Measurements from ENCODE around the gene TMOD2. TPM values are rescaled to one million over a fixed set of nuclear protein-coding genes. Genes with fewer than 3 reads are reported as not detected.

TMOD2 gene
- total and polyA plus RNA-seq, 7 experiments from 2014 or later = 1.4 to 17.1 (median 10.7) TPM

GRCh38 chr15:51838270-51838669 is 86.9 kb downstream of the TMOD2 start:
- H3K9me3 ChIP-seq (ENCODE audit: control insufficient read depth in 2 of 3, low read length in 3 of 3) = no peaks in the 10 kb centered on the region
- H3K4me3 ChIP-seq (ENCODE audit: low read length) = no peak overlapping the region
- ChIA-PET POLR2A (interaction anchor here (0.7 to 0.8 kb wide), 2 partner anchors 14 to 133 kb away, joined by 3 to 4 read pairs; partner anchors contain the start of gene LEO1), CTCF (interaction anchor here (0.9 kb wide), 1 partner anchor 16 kb away, joined by 3 read pairs; no protein-coding TSS in a partner anchor)
- Mint-ChIP-seq H3K36me3 (peaks cover 0 to 3% (median 0%) of the 10 kb centered on the region in 5 donors), H3K4me1 (peaks cover 67 to 100% (median 88%) of the 10 kb centered on the region in 7 donors), H3K27me3 (no peaks in the 10 kb centered on the region), H3K9me3 (no peaks in the 10 kb centered on the region), H3K4me3 (peak overlapping the region; percentile 12 to 76 (median 68)), H3K27ac (peak overlapping the region in 6 of 9 donors; percentile 8 to 53 (median 17))
- intact Hi-C loops (cut with micrococcal nuclease) = loop anchor here in 1 of 2 donors (1.0 kb wide), 1 partner anchor 9 kb away; the partner anchor contains the start of gene TMOD3
- no peaks in the 10 kb centered on the region for H3K27me3 ChIP-seq (ENCODE audit: control insufficient read depth in 2 of 2, insufficient read depth in 2 of 2, low read length in 2 of 2)
- H3K4me1 ChIP-seq (ENCODE audit: control insufficient read depth in 2 of 2, insufficient read depth in 2 of 2, low read length in 2 of 2) = peaks cover 22 to 40% of the 10 kb centered on the region in 2 donors
- ATAC-seq = no peak
- H3K27ac ChIP-seq (ENCODE audit: low read depth, low read length) = no peak overlapping the region
- H3K36me3 ChIP-seq (ENCODE audit: control insufficient read depth in 2 of 3, insufficient read depth in 3 of 3, low read length in 3 of 3) = no peaks in the 10 kb centered on the region
- no peak for DNase-seq

GRCh38 chr15:51840692-51841091 is 89.3 kb downstream of the TMOD2 start:
- ChIA-PET CTCF (no interaction called here), POLR2A (interaction anchor here (0.6 kb wide), 1 partner anchor 1071 kb away, joined by 3 read pairs; no protein-coding TSS in a partner anchor)
- DNase-seq (no peak), ATAC-seq (no peak)
- Mint-ChIP-seq H3K27me3 (no peaks in the 10 kb centered on the region), H3K36me3 (peaks cover 0 to under 1% (median 0%) of the 10 kb centered on the region in 5 donors), H3K4me1 (peaks cover 58 to 98% (median 81%) of the 10 kb centered on the region in 7 donors), H3K27ac (no peak overlapping the region), H3K9me3 (no peaks in the 10 kb centered on the region), H3K4me3 (peak overlapping the region in 3 of 10 donors; percentile 7 to 68 (median 14))
- Histone ChIP-seq H3K36me3 (ENCODE audit: control insufficient read depth in 2 of 3, insufficient read depth in 3 of 3, low read length in 3 of 3) (no peaks in the 10 kb centered on the region), H3K27me3 (ENCODE audit: control insufficient read depth in 2 of 2, insufficient read depth in 2 of 2, low read length in 2 of 2) (no peaks in the 10 kb centered on the region), H3K9me3 (ENCODE audit: control insufficient read depth in 2 of 3, low read length in 3 of 3) (no peaks in the 10 kb centered on the region), H3K27ac (ENCODE audit: low read depth, low read length) (no peak overlapping the region), H3K4me1 (ENCODE audit: control insufficient read depth in 2 of 2, insufficient read depth in 2 of 2, low read length in 2 of 2) (peaks cover 20 to 49% of the 10 kb centered on the region in 2 donors), H3K4me3 (ENCODE audit: low read length) (no peak overlapping the region)
- intact Hi-C loops (cut with micrococcal nuclease) = no loop called here

GRCh38 chr15:51841406-51842040 is 90.1 kb downstream of the TMOD2 start:
- no peak overlapping the region for H3K27ac ChIP-seq (ENCODE audit: low read depth, low read length)
- intact Hi-C loops (cut with micrococcal nuclease) = no loop called here

GRCh38 chr15:51842265-51842664 is 90.9 kb downstream of the TMOD2 start:
- intact Hi-C loops (cut with micrococcal nuclease) = no loop called here
- Mint-ChIP-seq H3K4me3 (peak overlapping the region in 8 of 10 donors; percentile 18 to 68 (median 42)), H3K4me1 (peaks cover 59 to 98% (median 83%) of the 10 kb centered on the region in 7 donors), H3K36me3 (no peaks in the 10 kb centered on the region), H3K27me3 (no peaks in the 10 kb centered on the region), H3K9me3 (no peaks in the 10 kb centered on the region), H3K27ac (peak overlapping the region in 2 of 9 donors; percentile 42 to 57)
- Histone ChIP-seq H3K27ac (ENCODE audit: low read depth, low read length) (no peak overlapping the region), H3K27me3 (ENCODE audit: control insufficient read depth in 2 of 2, insufficient read depth in 2 of 2, low read length in 2 of 2) (no peaks in the 10 kb centered on the region), H3K4me3 (ENCODE audit: low read length) (no peak overlapping the region), H3K9me3 (ENCODE audit: control insufficient read depth in 2 of 3, low read length in 3 of 3) (no peaks in the 10 kb centered on the region), H3K4me1 (ENCODE audit: control insufficient read depth in 2 of 2, insufficient read depth in 2 of 2, low read length in 2 of 2) (peaks cover 28 to 60% of the 10 kb centered on the region in 2 donors), H3K36me3 (ENCODE audit: control insufficient read depth in 2 of 3, insufficient read depth in 3 of 3, low read length in 3 of 3) (no peaks in the 10 kb centered on the region)
- ATAC-seq = no peak
- ChIA-PET POLR2A (interaction anchor here (1.0 kb wide), 1 partner anchor 13 kb away, joined by 3 read pairs; the partner anchor contains the start of gene TMOD3), CTCF (no interaction called here)
- no peak for DNase-seq

More at GRCh38 chr15:51841406-51842040, 90.1 kb downstream of the TMOD2 start:
- ChIA-PET CTCF (no interaction called here), POLR2A (interaction anchor here (0.6 to 1.0 kb wide), 2 partner anchors 13 to 1070 kb away, joined by 3 read pairs; partner anchors contain the start of gene TMOD3)
- Mint-ChIP-seq H3K27ac (peak overlapping the region in 2 of 9 donors; percentile 8 to 65), H3K9me3 (no peaks in the 10 kb centered on the region), H3K4me1 (peaks cover 57 to 98% (median 83%) of the 10 kb centered on the region in 7 donors), H3K36me3 (no peaks in the 10 kb centered on the region), H3K4me3 (peak overlapping the region in 9 of 10 donors; percentile 2 to 68 (median 53)), H3K27me3 (no peaks in the 10 kb centered on the region)
- no peaks in the 10 kb centered on the region for H3K36me3 ChIP-seq (ENCODE audit: control insufficient read depth in 2 of 3, insufficient read depth in 3 of 3, low read length in 3 of 3)
- H3K4me3 ChIP-seq (ENCODE audit: low read length) = no peak overlapping the region
- no peaks in the 10 kb centered on the region for H3K27me3 ChIP-seq (ENCODE audit: control insufficient read depth in 2 of 2, insufficient read depth in 2 of 2, low read length in 2 of 2)
- ATAC-seq = no peak
- peaks cover 23 to 53% of the 10 kb centered on the region in 2 donors for H3K4me1 ChIP-seq (ENCODE audit: control insufficient read depth in 2 of 2, insufficient read depth in 2 of 2, low read length in 2 of 2)
- no peaks in the 10 kb centered on the region for H3K9me3 ChIP-seq (ENCODE audit: control insufficient read depth in 2 of 3, low read length in 3 of 3)
- no peak for DNase-seq

GRCh38 chr15:51842852-51843737 is 91.7 kb downstream of the TMOD2 start:
- peak overlapping the region in 2 of 9 donors; percentile 10 to 50 for H3K27ac Mint-ChIP-seq
- CTCF ChIA-PET = no interaction called here

GRCh38 chr15:51844747-51845426 is 93.5 kb downstream of the TMOD2 start:
- no peaks in the 10 kb centered on the region for H3K27me3 Mint-ChIP-seq
- DNase-seq = no peak
- peaks cover 25 to 45% of the 10 kb centered on the region in 2 donors for H3K4me1 ChIP-seq (ENCODE audit: control insufficient read depth in 2 of 2, insufficient read depth in 2 of 2, low read length in 2 of 2)
- CTCF ChIA-PET = interaction anchor here (1.1 kb wide), 1 partner anchor 43 kb away, joined by 3 read pairs; no protein-coding TSS in a partner anchor
- POLR2A ChIA-PET = interaction anchor here (0.6 to 1.8 kb wide), 3 partner anchors 15 to 335 kb away, joined by 3 to 7 read pairs (median 4); partner anchors contain the start of gene TMOD3
- H3K36me3 ChIP-seq (ENCODE audit: control insufficient read depth in 2 of 3, insufficient read depth in 3 of 3, low read length in 3 of 3) = no peaks in the 10 kb centered on the region
- ATAC-seq = no peak
- H3K4me3 Mint-ChIP-seq = peak overlapping the region in 5 of 10 donors; percentile 3 to 27 (median 18)
- H3K27ac ChIP-seq (ENCODE audit: low read depth, low read length) = no peak overlapping the region
- H3K27ac Mint-ChIP-seq = peak overlapping the region in 5 of 9 donors; percentile 17 to 76 (median 23)
- intact Hi-C loops (cut with micrococcal nuclease) = no loop called here
- H3K4me3 ChIP-seq (ENCODE audit: low read length) = no peak overlapping the region
- peaks cover 48 to 98% (median 83%) of the 10 kb centered on the region in 7 donors for H3K4me1 Mint-ChIP-seq
- H3K9me3 ChIP-seq (ENCODE audit: control insufficient read depth in 2 of 3, low read length in 3 of 3) = no peaks in the 10 kb centered on the region
- H3K36me3 Mint-ChIP-seq = peaks cover 0 to 8% (median 3%) of the 10 kb centered on the region in 5 donors
- H3K27me3 ChIP-seq (ENCODE audit: control insufficient read depth in 2 of 2, insufficient read depth in 2 of 2, low read length in 2 of 2) = no peaks in the 10 kb centered on the region
- H3K9me3 Mint-ChIP-seq = no peaks in the 10 kb centered on the region

More at GRCh38 chr15:51842852-51843737, 91.7 kb downstream of the TMOD2 start:
- Mint-ChIP-seq H3K36me3 (no peaks in the 10 kb centered on the region), H3K4me3 (peak overlapping the region in 6 of 10 donors; percentile 0 to 68 (median 7)), H3K4me1 (peaks cover 50 to 98% (median 81%) of the 10 kb centered on the region in 7 donors), H3K27me3 (no peaks in the 10 kb centered on the region), H3K9me3 (no peaks in the 10 kb centered on the region)
- ATAC-seq (no peak), DNase-seq (no peak)
- Histone ChIP-seq H3K27ac (ENCODE audit: low read depth, low read length) (no peak overlapping the region), H3K9me3 (ENCODE audit: control insufficient read depth in 2 of 3, low read length in 3 of 3) (no peaks in the 10 kb centered on the region), H3K36me3 (ENCODE audit: control insufficient read depth in 2 of 3, insufficient read depth in 3 of 3, low read length in 3 of 3) (no peaks in the 10 kb centered on the region), H3K4me3 (ENCODE audit: low read length) (no peak overlapping the region), H3K27me3 (ENCODE audit: control insufficient read depth in 2 of 2, insufficient read depth in 2 of 2, low read length in 2 of 2) (no peaks in the 10 kb centered on the region), H3K4me1 (ENCODE audit: control insufficient read depth in 2 of 2, insufficient read depth in 2 of 2, low read length in 2 of 2) (peaks cover 21 to 53% of the 10 kb centered on the region in 2 donors)
- POLR2A ChIA-PET = interaction anchor here (1.0 kb wide), 1 partner anchor 18 kb away, joined by 3 read pairs; no protein-coding TSS in a partner anchor
- intact Hi-C loops (cut with micrococcal nuclease) = no loop called here

Data from naive thymus-derived CD4-positive, alpha-beta T cell (primary cell).